A549 (cell line): Measurements from ENCODE around the gene JOSD2. TPM values are rescaled to one million over a fixed set of nuclear protein-coding genes. Genes with fewer than 3 reads are reported as not detected.

Source experiments
- ATAC-seq, 2 experiments: fragments of 200-7000 bp in 1 of 2; fragments of >200 bp in 1 of 2; cut with Nextera tagmentation in 1 of 2; cut with Tn5 transposase in 1 of 2; 3 replicates each; pipeline versions ENCODE4 v1.8.0 to v1.9.1; 2018 to 2020; ENCODE audit warnings: mild to moderate bottlenecking in 1 of 2, moderate library complexity in 1 of 2
- CTCF ChIA-PET: fragments of 300-600 bp; sonication (Branson Sonifier 250); formaldehyde crosslinking; extraction: SDS; loops from one replicate; lab custom pipeline; 2021; ENCODE audit warnings: antibody characterized with exemption, inconsistent platforms; lab: Yijun Ruan, JAX
- POLR2A ChIA-PET: fragments of 350-600 bp; formaldehyde crosslinking; extraction: SDS; loops from one replicate; lab custom pipeline; 2021; ENCODE audit warnings: antibody characterized with exemption, inconsistent platforms; lab: Yijun Ruan, JAX
- DNase-seq, 2 experiments: peaks; one replicate each; pipeline versions ENCODE4 v3.0.0 to v3.0.0-alpha.2; 2011 to 2016; ENCODE audit warnings: low read depth in 1 of 2, low spot score in 1 of 2
- FAIRE-seq: peaks from 2 replicates; lab custom pipeline; 2011; peaks lifted over from hg19 to GRCh38; lab: Jason Lieb, UNC
- H3K27ac ChIP-seq, 2 experiments: fragments of >200 bp; sonication (Bioruptor Twin); formaldehyde crosslinking; 3 replicates each; pipeline ENCODE4 v1.5.1; 2016 to 2017
- H3K4me1 ChIP-seq: fragments of >200 bp; sonication (Bioruptor Twin); formaldehyde crosslinking; 3 replicates; pipeline ENCODE4 v1.6.1; 2016
- H3K4me2 ChIP-seq: fragments of >200 bp; sonication (Bioruptor Twin); formaldehyde crosslinking; 3 replicates; pipeline ENCODE4 v1.6.1; 2016
- H3K4me3 ChIP-seq: fragments of >200 bp; sonication (Bioruptor Twin); formaldehyde crosslinking; 3 replicates; pipeline ENCODE4 v1.5.1; 2016
- H3K9me3 ChIP-seq: fragments of >200 bp; sonication (Bioruptor Twin); formaldehyde crosslinking; 3 replicates; pipeline ENCODE4 v1.6.1; 2016
- BCL3 ChIP-seq: fragments of >200 bp; sonication (Bioruptor Twin); formaldehyde crosslinking; IDR thresholded peaks from 3 replicates; pipeline ENCODE4 v1.6.1; 2016
- BHLHE40 ChIP-seq: IDR thresholded peaks from 2 replicates; pipeline ENCODE4 v1.6.1; 2012; ENCODE audit warnings: low read depth, low read length, inconsistent platforms
- CHD4 ChIP-seq: fragments of 200-600 bp; sonication (generic); IDR thresholded peaks from 2 replicates; pipeline ENCODE4 v1.6.1; 2016; ENCODE audit warnings: antibody characterized with exemption, mild to moderate bottlenecking, borderline replicate concordance
- CTCF ChIP-seq: fragments of >200 bp; sonication (Bioruptor Twin); formaldehyde crosslinking; IDR thresholded peaks from 3 replicates; pipeline ENCODE4 v1.5.1; 2016
- HMGXB4 ChIP-seq: fragments of 250-450 bp; sonication (Bioruptor Pico); IDR thresholded peaks from 2 replicates; pipeline ENCODE4 v1.5.0; 2021; ENCODE audit warnings: mild to moderate bottlenecking, moderate library complexity, borderline replicate concordance
- HOXA7 ChIP-seq: fragments of 250-450 bp; sonication (Bioruptor Pico); IDR thresholded peaks from 2 replicates; pipeline ENCODE4 v1.5.0; 2020; ENCODE audit warnings: mild to moderate bottlenecking, moderate library complexity
- JUN ChIP-seq, 2 experiments: fragments of >200 bp; sonication (Bioruptor Twin); formaldehyde crosslinking; IDR thresholded peaks; 2 replicates in 1 of 2; 3 replicates in 1 of 2; pipeline ENCODE4 v1.6.1; 2016 to 2017
- JUNB ChIP-seq: fragments of >200 bp; sonication (Bioruptor Twin); formaldehyde crosslinking; IDR thresholded peaks from 2 replicates; pipeline ENCODE4 v1.6.1; 2016
- MAZ ChIP-seq: fragments of 150-350 bp; IDR thresholded peaks from 2 replicates; pipeline ENCODE4 v1.6.1; 2014; ENCODE audit warnings: antibody characterized with exemption, low read depth, low read length, borderline replicate concordance
- NR3C1 ChIP-seq: fragments of >200 bp; sonication (Bioruptor Twin); formaldehyde crosslinking; IDR thresholded peaks from 3 replicates; pipeline ENCODE4 v1.6.1; 2017
- PHF8 ChIP-seq: fragments of 200-600 bp; sonication (generic); IDR thresholded peaks from 2 replicates; pipeline ENCODE4 v1.6.1; 2016; ENCODE audit warnings: low read depth, mild to moderate bottlenecking, antibody characterized with exemption, moderate library complexity, borderline replicate concordance
- RAD21 ChIP-seq, 2 experiments: fragments of >200 bp in 1 of 2; sonication (Bioruptor Twin) in 1 of 2; formaldehyde crosslinking in 1 of 2; IDR thresholded peaks in 1 of 2; conservative IDR thresholded peaks in 1 of 2; 2 replicates in 1 of 2; 3 replicates in 1 of 2; pipeline ENCODE4 v1.6.1; 2012 to 2018; ENCODE audit warnings: inconsistent platforms in 1 of 2
- RFX5 ChIP-seq: fragments of 450-650 bp; IDR thresholded peaks from 2 replicates; pipeline ENCODE4 v1.7.1; 2014; ENCODE audit warnings: antibody characterized with exemption, mild to moderate bottlenecking, moderate library complexity
- SMC3 ChIP-seq: fragments of >200 bp; sonication (Bioruptor Twin); formaldehyde crosslinking; IDR thresholded peaks from 3 replicates; pipeline ENCODE4 v1.6.1; 2018; ENCODE audit warnings: inconsistent platforms
- ZC3H11A ChIP-seq: fragments of 450-650 bp; IDR thresholded peaks from 2 replicates; pipeline ENCODE4 v1.6.1; 2014; ENCODE audit warnings: antibody characterized with exemption, mild to moderate bottlenecking
- ZNF302 ChIP-seq: fragments of 250-450 bp; sonication (Bioruptor Pico); IDR thresholded peaks from 2 replicates; pipeline ENCODE4 v1.9.0; 2021; ENCODE audit warnings: inconsistent platforms, mild to moderate bottlenecking, moderate library complexity
- WGBS: methylation state at CpG from one replicate; pipeline ENCODE4 v1.1.6; 2017; ENCODE audit errors: missing lambda C conversion rate; 5-methylcytosine and 5-hydroxymethylcytosine counted together
- polyA plus RNA-seq, 4 experiments: library from polyadenylated mRNA; depleted of rRNA in 3 of 4; stranded (reverse); fragments of >200 nt; fragmentation: RNase III in 1 of 4; extraction: RNeasy Plus Mini Kit Qiagen cat#74134 plus additional on column Dnase treatment in 1 of 4; gene quantifications; 2 replicates in 3 of 4; 3 replicates in 1 of 4; pipeline ENCODE4 v1.2.3, GENCODE V29; 2011 to 2017

The JOSD2 gene
- polyA plus RNA-seq, 2 of the 4 experiments (the other 2 are of a cell fraction), result 24.2 to 61.7 TPM

- Histone ChIP-seq H3K4me1 (peaks cover 12% of the 10 kb centered on the region), H3K4me2 (no peak overlapping the region)
- DNase-seq (no peak), ATAC-seq (no peak)
- POLR2A ChIA-PET, result no interaction called here
- WGBS, result 86% methylated on average over 12 of the region's 16 CpGs
- TF ChIP-seq CHD4 (no peak), HOXA7 (CRISPR knock-in tag) (no peak), RFX5 (no peak), NR3C1 (no peak), BCL3 (no peak), JUN (IDR thresholded peaks at IDR 0.05) (no peak), HMGXB4 (CRISPR knock-in tag) (no peak), ZC3H11A (no peak), BHLHE40 (no peak), PHF8 (no peak)
- TF ChIP-seq, all 56 proteins: peak for 0
- no peaks in the 10 kb centered on the region for H3K9me3 ChIP-seq
- CTCF ChIA-PET, result interaction anchor here (0.6 to 3.6 kb wide), 39 partner anchors 8 to 356 kb away, joined by 3 to 29 read pairs (median 8); partner anchors contain the start of genes JOSD2, NR1H2 and POLD1
- no peak overlapping the region for H3K27ac ChIP-seq
- no peak overlapping the region for H3K4me3 ChIP-seq
- FAIRE-seq, result no peak
Measured at GRCh38 chr19:50479761-50480251, 31.2 kb downstream of the JOSD2 start.

GRCh38 chr19:50478901-50479715, 31.9 kb downstream of the JOSD2 start:
- H3K27ac ChIP-seq, result no peak overlapping the region
- H3K4me1 ChIP-seq, result peaks cover 12% of the 10 kb centered on the region
- ChIA-PET CTCF (interaction anchor here (0.6 to 3.6 kb wide), 41 partner anchors 8 to 355 kb away, joined by 3 to 29 read pairs (median 6); partner anchors contain the start of genes JOSD2, NR1H2 and POLD1), POLR2A (interaction anchor here (1.0 kb wide), 1 partner anchor 110 kb away, joined by 3 read pairs; no protein-coding TSS in a partner anchor)
- WGBS, result 66% methylated on average over 18 of the region's 19 CpGs
- H3K4me3 ChIP-seq, result no peak overlapping the region
- FAIRE-seq, result peak; percentile 77
- H3K4me2 ChIP-seq, result no peak overlapping the region
- H3K9me3 ChIP-seq, result no peaks in the 10 kb centered on the region
- TF ChIP-seq SMC3, result peak; percentile 68
- TF ChIP-seq JUNB, result no peak
- TF ChIP-seq ZNF302 (CRISPR knock-in tag), result no peak
- peak; percentile 76 for TF ChIP-seq CTCF
- peak; percentile 59; the same call in 1 of the 2 replicates for TF ChIP-seq MAZ
- peak; percentile 33 to 53; a peak in 3 of 5 replicates for TF ChIP-seq RAD21 (conservative IDR thresholded peaks at IDR 0.05 in 1 of 2, IDR thresholded peaks at IDR 0.05 in 1 of 2)
- peak; percentile 61 to 77 for ATAC-seq
- DNase-seq, result peak; percentile 89 to 92
